Bronchial epithelial cell (primary cell): ENCODE results near the gene RHOC. TPM values are rescaled to one million over a fixed set of nuclear protein-coding genes. Genes with fewer than 3 reads are reported as not detected.
"Not testable (repeated sequence)": the region's sequence is repeated elsewhere in the genome, so short reads cannot be mapped to it uniquely, and the experiment has no call there.

Experiments used
- DNase-seq: peaks from one replicate; pipeline ENCODE4 v3.0.0-alpha.2; 2010; ENCODE audit warnings: low read depth
- FAIRE-seq: peaks from 2 replicates; lab custom pipeline; 2011; peaks lifted over from hg19 to GRCh38; lab: Jason Lieb, UNC
- H3K27me3 ChIP-seq: 2 replicates; pipeline ENCODE4 v1.5.1; 2011; ENCODE audit warnings: low read length; ENCODE audit not compliant: control insufficient read depth, insufficient read depth
- H3K36me3 ChIP-seq: 2 replicates; pipeline ENCODE4 v1.5.1; 2011; ENCODE audit warnings: low read length; ENCODE audit not compliant: control insufficient read depth, insufficient read depth
- H3K4me3 ChIP-seq: 2 replicates; pipeline ENCODE4 v1.5.1; 2011; ENCODE audit warnings: mild to moderate bottlenecking, low read depth, low read length, control low read depth
- CTCF ChIP-seq: IDR thresholded peaks from 2 replicates; pipeline ENCODE4 v1.5.1; 2011; ENCODE audit warnings: mild to moderate bottlenecking, moderate library complexity, low read length, control low read depth, inconsistent platforms; ENCODE audit not compliant: insufficient read depth, severe bottlenecking
- total RNA-seq: library from RNA; depleted of rRNA; stranded (reverse); fragments of >200 nt; gene quantifications from 2 replicates; pipeline ENCODE4 v1.2.1, GENCODE V29; 2014

The RHOC gene
- total RNA-seq, 1 donor from 2014 or later = 469 TPM

- FAIRE-seq = no peak
- no peak for DNase-seq
- H3K27me3 ChIP-seq = no peaks in the 10 kb centered on the region
- H3K36me3 ChIP-seq = no peaks in the 10 kb centered on the region
- no peak overlapping the region for H3K4me3 ChIP-seq
- TF ChIP-seq CTCF = no peak
These were observed 16.5 kb upstream of the RHOC start for GRCh38 chr1:112723511-112723839.

- no peaks in the 10 kb centered on the region for H3K27me3 ChIP-seq
- no peak for TF ChIP-seq CTCF
- DNase-seq = no peak
- FAIRE-seq = no peak
- no peak overlapping the region for H3K4me3 ChIP-seq
- H3K36me3 ChIP-seq = no peaks in the 10 kb centered on the region
These were observed 15.9 kb upstream of the RHOC start for GRCh38 chr1:112722601-112723510.

- no peak for FAIRE-seq
- Histone ChIP-seq H3K4me3 (no peak overlapping the region), H3K36me3 (no peaks in the 10 kb centered on the region), H3K27me3 (no peaks in the 10 kb centered on the region)
- no peak for TF ChIP-seq CTCF
- no peak for DNase-seq
These were observed 15.1 kb upstream of the RHOC start for GRCh38 chr1:112721966-112722524.

GRCh38 chr1:112721294-112721693 lies 14.4 kb upstream of the RHOC start:
- not testable (repeated sequence) for H3K36me3 ChIP-seq, DNase-seq, H3K27me3 ChIP-seq, FAIRE-seq, H3K4me3 ChIP-seq

DNA sequence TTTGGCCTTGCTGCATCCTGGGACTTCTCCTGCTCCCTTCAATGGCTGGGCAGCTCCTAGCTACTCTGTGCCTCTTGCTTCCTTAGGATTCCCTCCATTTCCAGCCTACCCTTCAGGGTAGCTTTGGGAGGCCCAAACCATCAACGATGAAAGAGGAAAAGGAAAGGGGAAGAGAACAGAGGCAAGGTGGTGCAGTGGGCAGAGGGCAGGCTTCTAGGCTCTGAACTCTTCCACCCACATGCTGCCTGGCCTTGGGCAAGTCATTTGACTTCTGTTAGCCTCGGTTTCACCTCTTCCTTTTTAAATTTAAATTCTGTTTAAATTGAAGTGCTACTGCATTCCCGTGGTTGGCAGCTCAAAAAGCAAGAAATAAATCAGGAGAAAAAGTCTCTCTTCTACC lies 13.9 kb upstream of the RHOC start:
- no peak for FAIRE-seq
- Histone ChIP-seq H3K4me3 (no peak overlapping the region), H3K27me3 (no peaks in the 10 kb centered on the region), H3K36me3 (no peaks in the 10 kb centered on the region)
- no peak for DNase-seq
- no peak for TF ChIP-seq CTCF

- DNase-seq (no peak), FAIRE-seq (no peak)
- Histone ChIP-seq H3K36me3 (no peaks in the 10 kb centered on the region), H3K4me3 (no peak overlapping the region), H3K27me3 (no peaks in the 10 kb centered on the region)
- no peak for TF ChIP-seq CTCF
These were observed 12.8 kb upstream of the RHOC start for GRCh38 chr1:112719706-112720105.
